ENCODE measurements around the gene TMEM208. TPM values are rescaled to one million over a fixed set of nuclear protein-coding genes. Genes with fewer than 3 reads are reported as not detected.

The TMEM208 gene
- total RNA-seq, 1 donor from 2014 or later: 36.5 TPM

DNA sequence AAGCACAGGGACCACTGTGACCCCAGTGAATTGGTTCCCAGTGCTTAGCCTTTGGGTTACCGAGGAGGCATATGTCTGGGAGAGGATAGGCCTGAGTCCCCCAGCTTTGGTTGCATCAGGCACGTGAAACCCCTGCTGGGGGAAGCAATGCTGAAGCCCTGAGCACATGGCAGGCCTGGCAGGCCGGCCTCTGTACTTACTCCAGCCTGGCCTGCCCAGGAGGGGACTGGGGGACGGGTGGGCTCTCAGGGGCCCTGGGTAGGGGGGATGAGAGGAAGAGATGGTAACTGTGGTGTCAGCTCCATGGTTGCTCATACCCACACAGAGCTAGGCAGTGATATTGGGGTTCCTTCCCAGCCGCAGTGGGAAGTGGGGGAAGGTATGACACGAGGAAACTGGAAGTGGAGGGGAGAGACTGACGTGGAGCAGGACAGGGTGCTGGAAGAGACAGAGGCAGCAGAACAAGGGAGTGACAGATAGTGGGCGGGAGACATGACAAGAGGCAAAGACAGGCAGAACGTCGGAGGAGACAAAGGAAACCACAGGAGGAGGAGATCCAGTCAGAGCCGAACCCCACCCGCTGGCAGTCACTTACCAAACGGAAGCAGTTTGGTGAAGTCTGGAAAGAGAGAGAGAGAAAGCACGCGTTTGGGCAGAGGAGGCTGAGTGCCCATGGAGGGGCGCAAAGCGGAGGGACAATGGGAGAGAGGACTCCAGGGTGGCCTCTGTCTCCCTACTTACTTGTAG, 9.1 kb downstream of the TMEM208 start:
- DNase-seq (ENCODE audit: low spot score): no peak

DNA sequence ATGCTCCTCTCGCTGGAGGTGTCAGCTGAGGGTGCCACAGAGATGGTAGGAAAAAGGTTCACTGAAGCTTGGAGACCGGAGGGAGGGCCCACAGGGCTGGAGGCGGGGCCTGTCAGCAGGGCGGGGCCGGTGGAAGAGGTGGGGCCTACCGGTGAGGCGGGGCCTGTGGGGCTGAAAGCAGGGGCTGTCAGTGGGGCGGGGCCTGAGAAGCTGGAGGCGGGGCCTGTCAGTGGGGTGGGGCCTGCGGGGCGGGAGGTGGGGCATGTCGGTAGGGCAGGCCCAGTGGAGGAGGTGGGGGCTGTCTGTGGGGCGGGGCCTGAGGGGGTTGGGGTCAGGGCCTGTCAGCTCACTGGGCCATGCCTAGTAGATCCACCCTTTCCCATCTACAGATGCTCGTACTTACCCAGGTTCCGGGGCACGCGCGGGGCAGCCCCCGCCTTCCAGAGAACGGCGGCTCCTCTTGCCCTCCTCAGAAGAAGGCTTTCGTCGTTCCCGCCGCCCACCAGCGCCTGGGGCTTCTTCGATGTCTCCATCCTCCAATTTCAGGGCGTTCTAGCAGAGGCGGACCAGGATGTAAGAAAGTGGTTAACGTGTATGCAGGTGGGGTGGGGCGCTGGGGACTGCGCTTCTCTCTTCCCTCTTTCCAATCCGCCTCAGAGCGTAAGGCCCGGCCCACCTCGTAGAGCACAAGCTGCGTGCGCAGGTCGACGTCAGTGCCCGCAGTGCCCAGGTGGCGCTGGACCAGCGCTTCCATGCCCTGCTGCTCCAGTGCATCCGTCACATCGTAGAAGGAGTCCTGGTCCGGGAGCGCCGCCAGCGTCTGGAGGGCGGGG, 9.8 kb downstream of the TMEM208 start:
- no peak for DNase-seq (ENCODE audit: low spot score)

DNA sequence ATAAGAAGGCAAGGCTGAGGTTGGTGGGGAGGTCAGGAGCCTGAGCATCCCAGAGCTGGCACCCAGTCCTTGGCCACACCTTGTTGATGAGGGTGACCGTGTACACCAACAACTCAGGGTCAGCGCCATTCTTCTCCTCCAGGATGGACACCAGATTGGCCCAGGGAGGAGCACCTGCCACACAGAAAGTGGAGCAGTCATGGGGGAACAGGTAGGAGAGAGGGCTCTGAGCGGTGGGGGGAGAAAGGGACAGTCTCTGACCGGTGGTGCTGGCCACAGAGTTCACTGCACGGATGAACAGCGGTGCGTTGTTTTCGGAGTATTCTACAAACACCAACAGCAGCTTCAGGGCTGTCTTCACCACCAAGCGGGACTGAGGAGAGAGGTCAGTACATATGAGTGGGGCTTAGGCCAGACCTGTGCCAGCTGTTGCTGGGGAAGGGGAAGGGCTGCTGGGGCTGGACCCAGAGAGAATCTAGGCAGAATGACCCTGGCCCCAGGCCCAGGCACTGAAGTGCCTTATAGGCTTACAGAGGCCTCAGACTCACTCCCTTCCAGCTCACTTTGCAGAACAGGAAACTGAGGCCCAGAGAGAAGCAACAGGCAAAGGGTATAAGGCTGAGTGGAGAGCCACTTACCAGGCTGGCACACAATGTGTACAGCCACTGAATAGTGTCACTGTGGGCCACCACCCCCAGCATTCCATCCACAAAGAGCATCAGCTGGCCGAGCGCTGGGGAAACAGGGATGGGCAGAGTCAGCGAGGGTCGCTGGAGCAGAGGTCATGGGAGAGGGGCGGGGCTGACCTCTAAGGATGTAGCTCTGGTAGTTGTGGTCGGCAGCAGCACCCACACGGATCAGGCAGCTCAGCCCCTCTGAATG, 10.7 kb downstream of the TMEM208 start:
- DNase-seq (ENCODE audit: low spot score): no peak

DNA sequence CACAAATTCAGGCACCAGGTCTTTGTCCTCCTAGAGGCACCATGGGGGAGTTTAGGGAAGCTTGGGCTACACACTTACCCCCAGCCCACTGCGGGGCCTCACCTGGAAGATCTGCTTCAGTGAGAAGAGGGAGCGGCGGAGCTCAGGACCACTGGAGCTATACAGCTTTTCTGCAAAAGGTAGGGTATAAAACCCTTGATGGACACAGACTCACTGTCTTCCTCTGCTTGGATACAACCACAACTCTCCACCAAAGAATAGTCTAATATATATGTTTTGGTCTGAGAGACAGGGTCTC, 11.3 kb downstream of the TMEM208 start:
- DNase-seq (ENCODE audit: low spot score): no peak

DNA sequence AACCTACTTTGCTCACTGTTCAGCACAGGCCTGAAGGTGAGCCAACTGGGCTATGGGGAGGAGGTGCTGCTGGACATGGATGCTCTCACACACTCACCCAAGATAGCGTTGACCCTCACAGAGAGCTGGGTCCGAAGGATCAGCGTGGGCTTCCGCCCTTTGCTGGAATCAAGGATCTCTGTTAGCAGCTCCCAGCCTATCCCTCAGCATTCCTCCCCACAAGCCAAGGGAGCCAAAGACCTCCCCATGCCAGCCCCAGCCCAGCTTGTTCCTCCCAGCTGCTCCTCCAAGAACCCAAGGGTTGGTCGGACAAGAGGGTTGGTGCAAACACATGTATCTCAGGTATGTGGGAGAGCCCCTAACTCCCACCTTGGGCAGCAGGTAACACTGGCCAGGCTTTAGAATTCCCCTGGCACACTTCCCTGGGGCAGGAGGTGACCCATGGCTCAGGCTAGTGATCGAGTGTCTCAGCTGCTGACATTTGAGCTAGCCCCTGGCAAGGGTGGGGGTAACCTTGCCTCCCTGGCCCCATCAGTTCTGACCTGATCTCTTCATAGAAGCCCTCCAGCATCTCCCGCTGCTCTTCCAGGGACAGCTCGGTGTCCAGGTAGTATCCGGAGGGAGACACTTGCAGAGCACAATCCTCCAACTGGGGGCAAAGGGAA, 12.0 kb downstream of the TMEM208 start:
- no peak for DNase-seq (ENCODE audit: low spot score)

DNA sequence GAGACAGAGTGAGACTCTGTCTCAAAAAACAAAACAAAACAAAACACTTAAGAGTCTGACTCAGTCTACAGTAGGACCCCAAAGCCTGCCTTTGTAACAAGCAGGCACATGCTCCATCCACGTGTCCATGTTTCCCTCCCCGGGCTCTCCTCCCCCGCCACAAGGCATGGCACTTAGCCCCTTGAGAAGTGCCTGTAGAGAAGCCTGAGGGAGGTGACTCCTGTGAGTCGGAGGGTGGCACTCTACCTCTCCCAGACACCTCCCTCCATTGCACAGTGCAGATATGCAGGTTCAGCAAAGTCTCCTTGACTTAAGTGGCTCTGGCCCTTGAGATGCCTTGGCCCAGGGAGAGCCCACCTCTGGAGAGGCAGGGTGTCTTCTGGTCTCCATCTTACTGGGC, 13.6 kb downstream of the TMEM208 start:
- no peak for DNase-seq (ENCODE audit: low spot score)

- no peak for DNase-seq (ENCODE audit: low spot score)
Measured at GRCh38 chr16:67241008-67241900, 14.3 kb downstream of the TMEM208 start.

DNA sequence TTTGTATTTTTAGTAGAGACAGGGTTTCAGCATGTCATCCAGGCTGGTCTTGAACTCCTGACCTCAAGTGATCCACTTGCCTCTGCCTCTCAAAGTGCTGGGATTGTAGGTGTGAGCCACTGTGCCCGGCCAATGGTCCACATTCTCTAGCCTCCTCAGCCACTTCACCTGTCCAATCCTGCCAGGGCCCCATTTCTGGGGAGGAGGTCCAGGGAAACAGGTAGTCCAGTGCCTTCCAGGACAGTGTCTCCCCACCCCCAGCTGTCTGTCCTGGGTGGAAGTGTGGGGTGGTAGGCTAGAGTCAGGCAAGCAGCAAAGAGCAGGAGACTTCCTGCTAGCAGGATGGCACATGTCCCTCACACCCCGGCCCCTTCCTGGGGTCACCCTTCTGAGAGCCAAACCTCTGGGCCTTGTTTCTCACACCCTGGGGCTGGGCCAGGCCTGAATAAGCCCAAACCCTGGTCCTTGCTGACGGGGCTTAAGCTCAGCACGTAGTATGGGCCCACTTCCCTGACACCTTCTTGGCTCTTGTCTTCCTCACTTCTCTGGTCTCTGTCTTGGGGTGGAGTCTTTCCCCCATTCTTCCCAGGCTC, 15.3 kb downstream of the TMEM208 start:
- DNase-seq (ENCODE audit: low spot score): no peak

- no peak for DNase-seq (ENCODE audit: low spot score)
Measured at GRCh38 chr16:67243481-67243880, 16.6 kb downstream of the TMEM208 start.

GRCh38 chr16:67244387-67245185, 17.7 kb downstream of the TMEM208 start:
- DNase-seq (ENCODE audit: low spot score): no peak

- DNase-seq (ENCODE audit: low spot score): no peak
Measured at GRCh38 chr16:67245186-67245585, 18.3 kb downstream of the TMEM208 start.

GRCh38 chr16:67245674-67246080, 18.7 kb downstream of the TMEM208 start:
- no peak for DNase-seq (ENCODE audit: low spot score)

GRCh38 chr16:67246081-67246755, 19.3 kb downstream of the TMEM208 start:
- DNase-seq (ENCODE audit: low spot score): no peak

GRCh38 chr16:67246756-67247191, 19.8 kb downstream of the TMEM208 start:
- DNase-seq (ENCODE audit: low spot score): no peak

DNA sequence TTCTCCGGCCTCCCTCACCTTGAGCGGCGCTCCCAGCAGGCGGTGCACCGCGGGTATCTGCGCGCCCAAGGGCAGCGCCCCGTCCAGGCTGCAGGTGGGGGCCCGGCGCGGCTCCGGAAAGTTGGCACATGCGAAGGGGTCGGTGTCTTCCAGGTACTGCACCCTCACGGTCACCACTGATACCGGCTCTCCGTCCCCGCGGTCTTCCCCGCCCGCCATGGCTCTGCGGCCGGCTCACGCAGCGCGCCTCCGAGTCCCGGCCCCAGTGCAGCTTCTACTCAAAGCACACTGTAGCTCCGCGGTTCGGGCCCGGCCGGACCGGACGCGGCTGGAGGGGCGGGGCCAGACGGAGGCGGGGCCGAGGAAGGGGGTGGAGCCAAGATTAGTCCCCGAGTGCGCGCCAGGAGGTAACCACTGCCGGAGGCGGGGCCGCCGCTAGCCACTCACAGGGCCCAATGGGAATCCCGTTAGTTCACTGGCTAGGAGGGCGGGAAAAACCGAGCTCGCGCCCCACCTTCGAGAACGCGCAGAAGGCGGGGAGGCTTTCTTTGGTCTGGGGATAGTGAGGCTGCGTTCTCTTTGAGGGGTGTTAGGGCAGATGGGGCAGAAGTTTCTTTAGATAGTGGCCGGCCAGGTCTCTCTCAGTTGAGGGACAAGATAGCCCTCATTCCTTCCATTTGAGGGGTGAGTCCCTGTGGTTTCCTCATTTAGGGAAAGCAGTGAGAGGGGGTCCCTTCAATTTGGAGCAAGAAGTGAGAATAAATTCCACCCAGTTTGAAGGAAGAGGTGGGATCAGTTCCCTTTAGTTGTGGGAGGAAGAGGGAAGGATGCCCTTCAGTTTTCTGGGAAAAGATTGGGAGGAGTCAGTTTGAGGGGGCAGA, 20.5 kb downstream of the TMEM208 start, which contains the start of gene FHOD1:
FHOD1 (minus strand) TSS at position 290 of the 881 bp plus-strand sequence; CDS start at position 219, 71 bp downstream.
- peak; percentile 99 for DNase-seq (ENCODE audit: low spot score)

GRCh38 chr16:67248073-67248400, 21.1 kb downstream of the TMEM208 start:
- DNase-seq (ENCODE audit: low spot score): no peak
